PFSK-1 (cell line): ENCODE data around the gene PHACTR1.

ENCODE experiments used
- FOXP2 ChIP-seq: optimal IDR thresholded peaks from 2 replicates; pipeline ENCODE3; 2011; ENCODE audit warnings: borderline replicate concordance, control low read depth, inconsistent platforms; ENCODE audit not compliant: insufficient read depth; ENCODE audit errors: extremely low read length, extremely low read depth
- POLR2AphosphoS5 ChIP-seq: IDR thresholded peaks from 2 replicates; pipeline ENCODE4 v1.6.1; 2012; ENCODE audit warnings: low read depth, mild to moderate bottlenecking, control low read depth, low read length, moderate library complexity
- REST ChIP-seq, 2 experiments: IDR thresholded peaks; 2 replicates each; pipeline versions ENCODE4 v1.6.1 to v1.8.0; 2011 to 2012; ENCODE audit warnings: low read depth in 2 of 2, low read length in 2 of 2, control low read depth in 1 of 2, inconsistent platforms in 1 of 2, mild to moderate bottlenecking in 1 of 2, moderate library complexity in 1 of 2; ENCODE audit not compliant: insufficient read depth in 1 of 2
- SIN3A ChIP-seq: IDR thresholded peaks from 2 replicates; pipeline ENCODE4 v1.6.1; 2012; ENCODE audit warnings: mild to moderate bottlenecking, low read length, moderate library complexity, borderline replicate concordance; ENCODE audit not compliant: insufficient read depth
- TAF1 ChIP-seq: IDR thresholded peaks from 2 replicates; pipeline ENCODE4 v1.6.1; 2012; ENCODE audit warnings: low read length, control low read depth, borderline replicate concordance; ENCODE audit not compliant: insufficient read depth

Gene PHACTR1

GRCh38 chr6:12720310-12720709 lies 3.7 kb downstream of the PHACTR1 start:
- no peak for TF ChIP-seq POLR2AphosphoS5
- no peak for TF ChIP-seq SIN3A

GRCh38 chr6:12725263-12725662 lies 8.7 kb downstream of the PHACTR1 start:
- TF ChIP-seq POLR2AphosphoS5 (no peak), REST (IDR thresholded peaks at IDR 0.05; ENCODE audit: insufficient read depth in 1 of 2, low read depth in 2 of 2, low read length in 2 of 2) (no peak), SIN3A (no peak), FOXP2 (no peak), TAF1 (no peak)

- TF ChIP-seq SIN3A (no peak), REST (IDR thresholded peaks at IDR 0.05; ENCODE audit: insufficient read depth in 1 of 2, low read depth in 2 of 2, low read length in 2 of 2) (no peak), FOXP2 (no peak), TAF1 (no peak), POLR2AphosphoS5 (no peak)
Measured at GRCh38 chr6:12729467-12729866, 12.9 kb downstream of the PHACTR1 start.

GRCh38 chr6:12733876-12734275 lies 17.3 kb downstream of the PHACTR1 start:
- TF ChIP-seq POLR2AphosphoS5: no peak
- no peak for TF ChIP-seq TAF1
- no peak for TF ChIP-seq SIN3A
- TF ChIP-seq FOXP2: no peak
- TF ChIP-seq REST (IDR thresholded peaks at IDR 0.05; ENCODE audit: insufficient read depth in 1 of 2, low read depth in 2 of 2, low read length in 2 of 2): no peak

- TF ChIP-seq TAF1 (no peak), SIN3A (no peak), POLR2AphosphoS5 (no peak), REST (IDR thresholded peaks at IDR 0.05; ENCODE audit: insufficient read depth in 1 of 2, low read depth in 2 of 2, low read length in 2 of 2) (peak in 1 of 2 experiments; percentile 81; a peak in 2 of 4 replicates)
Measured at GRCh38 chr6:12735786-12736185, 19.2 kb downstream of the PHACTR1 start.
